Type B pancreatic cell (in vitro differentiated cells): ENCODE data around the gene CCNJL. TPM values are rescaled to one million over a fixed set of nuclear protein-coding genes. Genes with fewer than 3 reads are reported as not detected.
A peak's percentile ranks its signal among the peaks of the same experiment; 100 is the strongest.

Experiments used
- DNase-seq: peaks from one replicate; pipeline ENCODE4 v3.0.0; 2021; ENCODE audit warnings: mixed read lengths; ENCODE audit not compliant: unreplicated experiment; ENCODE audit errors: extremely low spot score
- H3K27ac Mint-ChIP-seq: 2 replicates; pipeline ENCODE4 v1.8.0; 2021; ENCODE audit warnings: mild to moderate bottlenecking, mixed read lengths
- H3K27me3 Mint-ChIP-seq: 2 replicates; pipeline ENCODE4 v1.8.0; 2021; ENCODE audit warnings: mixed read lengths
- H3K36me3 Mint-ChIP-seq: 2 replicates; pipeline ENCODE4 v1.8.0; 2021; ENCODE audit warnings: mixed read lengths
- H3K4me1 Mint-ChIP-seq: one replicate; pipeline ENCODE4 v1.8.0; 2021; ENCODE audit warnings: mixed read lengths; ENCODE audit not compliant: unreplicated experiment
- H3K4me3 Mint-ChIP-seq: 2 replicates; pipeline ENCODE4 v1.8.0; 2021; ENCODE audit warnings: mild to moderate bottlenecking, mixed read lengths
- H3K9me3 Mint-ChIP-seq: 2 replicates; pipeline ENCODE4 v1.8.0; 2021; ENCODE audit warnings: mixed read lengths
- total RNA-seq: library from RNA; stranded (reverse); gene quantifications from 2 replicates; pipeline ENCODE4 v1.2.1, GENCODE V29; 2021; ENCODE audit warnings: low replicate concordance
- TF ChIP-seq, protein P1 (sequence below): fragments of 200-600 bp; sonication (generic); conservative IDR thresholded peaks from 2 replicates; pipeline ENCODE4 v1.5.0; 2021; ENCODE audit warnings: antibody characterized with exemption, mild to moderate bottlenecking

CCNJL gene
- total RNA-seq, 1 donor from 2014 or later: 16.6 TPM

DNA sequence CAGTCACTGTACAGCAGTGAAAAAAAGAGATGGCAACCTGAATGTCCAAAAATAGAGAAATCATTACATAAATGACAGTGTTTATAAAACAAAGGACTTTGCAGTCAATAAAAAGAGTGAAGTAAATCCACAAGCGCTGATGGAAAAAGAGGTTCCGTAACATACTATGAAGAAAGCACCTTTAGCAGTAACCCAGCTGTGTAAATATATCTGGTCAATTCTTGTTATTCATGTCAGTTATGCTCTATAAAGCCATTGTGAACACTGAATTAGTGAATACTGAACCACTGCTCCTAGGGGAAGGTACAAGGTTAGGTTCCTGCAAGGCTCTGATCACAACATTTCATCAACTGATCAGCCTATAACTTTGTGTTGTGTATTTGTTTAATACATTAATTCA, 39.5 kb downstream of the CCNJL start:
- Mint-ChIP-seq H3K4me1 (peaks cover 38% of the 10 kb centered on the region), H3K4me3 (no peak overlapping the region), H3K9me3 (no peaks in the 10 kb centered on the region), H3K36me3 (peaks cover 11% of the 10 kb centered on the region), H3K27ac (peak overlapping the region; percentile 29), H3K27me3 (no peaks in the 10 kb centered on the region)
- TF ChIP-seq, protein P1, sequence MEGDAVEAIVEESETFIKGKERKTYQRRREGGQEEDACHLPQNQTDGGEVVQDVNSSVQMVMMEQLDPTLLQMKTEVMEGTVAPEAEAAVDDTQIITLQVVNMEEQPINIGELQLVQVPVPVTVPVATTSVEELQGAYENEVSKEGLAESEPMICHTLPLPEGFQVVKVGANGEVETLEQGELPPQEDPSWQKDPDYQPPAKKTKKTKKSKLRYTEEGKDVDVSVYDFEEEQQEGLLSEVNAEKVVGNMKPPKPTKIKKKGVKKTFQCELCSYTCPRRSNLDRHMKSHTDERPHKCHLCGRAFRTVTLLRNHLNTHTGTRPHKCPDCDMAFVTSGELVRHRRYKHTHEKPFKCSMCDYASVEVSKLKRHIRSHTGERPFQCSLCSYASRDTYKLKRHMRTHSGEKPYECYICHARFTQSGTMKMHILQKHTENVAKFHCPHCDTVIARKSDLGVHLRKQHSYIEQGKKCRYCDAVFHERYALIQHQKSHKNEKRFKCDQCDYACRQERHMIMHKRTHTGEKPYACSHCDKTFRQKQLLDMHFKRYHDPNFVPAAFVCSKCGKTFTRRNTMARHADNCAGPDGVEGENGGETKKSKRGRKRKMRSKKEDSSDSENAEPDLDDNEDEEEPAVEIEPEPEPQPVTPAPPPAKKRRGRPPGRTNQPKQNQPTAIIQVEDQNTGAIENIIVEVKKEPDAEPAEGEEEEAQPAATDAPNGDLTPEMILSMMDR: no peak
- DNase-seq: no peak

DNA sequence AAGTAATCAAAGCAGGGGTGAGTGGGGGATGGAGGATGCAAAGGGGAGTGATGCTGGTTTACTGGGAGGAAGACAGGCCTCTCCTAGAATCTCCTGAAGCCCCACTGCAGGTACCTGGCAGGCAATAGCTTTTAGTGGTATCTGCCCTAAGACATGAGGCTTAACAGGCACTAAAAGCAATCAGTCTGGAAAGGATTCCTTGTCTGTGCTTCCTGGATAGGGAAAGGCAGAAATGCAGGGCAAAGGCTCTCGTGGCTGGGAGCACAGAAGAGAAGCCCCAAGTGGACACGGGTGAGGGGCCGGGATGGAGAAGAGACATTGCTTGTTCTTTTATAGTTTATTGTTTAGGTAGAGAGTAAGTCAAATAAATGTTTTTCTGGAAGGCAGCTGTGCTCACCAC, 40.1 kb downstream of the CCNJL start:
- Mint-ChIP-seq H3K9me3 (no peaks in the 10 kb centered on the region), H3K4me1 (peaks cover 40% of the 10 kb centered on the region), H3K27me3 (no peaks in the 10 kb centered on the region), H3K4me3 (no peak overlapping the region), H3K27ac (peak overlapping the region; percentile 29), H3K36me3 (peaks cover 10% of the 10 kb centered on the region)
- TF ChIP-seq, protein P1: no peak
- no peak for DNase-seq

DNA sequence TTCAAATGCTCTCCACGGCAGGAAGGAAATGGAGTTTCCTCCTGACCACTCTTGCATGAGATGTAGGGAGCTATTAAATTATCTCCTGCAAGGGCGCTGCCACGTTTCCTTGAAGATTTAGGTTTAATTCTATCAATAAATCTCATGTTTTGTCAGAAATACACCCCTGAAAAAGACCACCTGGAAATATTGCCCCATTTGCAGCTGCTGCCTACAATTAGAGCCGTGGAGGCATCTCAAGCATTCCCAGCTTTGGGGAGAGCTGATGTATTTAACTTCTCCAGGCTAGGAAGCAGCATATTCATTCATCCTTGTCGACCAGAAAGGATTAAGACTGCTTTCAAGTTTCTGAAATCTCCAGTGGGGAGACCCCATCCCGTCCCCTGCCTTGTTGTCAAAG, 40.5 kb downstream of the CCNJL start:
- no peak for DNase-seq
- Mint-ChIP-seq H3K27me3 (no peaks in the 10 kb centered on the region), H3K27ac (peak overlapping the region; percentile 75), H3K36me3 (peaks cover 7% of the 10 kb centered on the region), H3K4me1 (peaks cover 41% of the 10 kb centered on the region), H3K4me3 (peak overlapping the region; percentile 71), H3K9me3 (no peaks in the 10 kb centered on the region)
- TF ChIP-seq, protein P1: no peak

DNA sequence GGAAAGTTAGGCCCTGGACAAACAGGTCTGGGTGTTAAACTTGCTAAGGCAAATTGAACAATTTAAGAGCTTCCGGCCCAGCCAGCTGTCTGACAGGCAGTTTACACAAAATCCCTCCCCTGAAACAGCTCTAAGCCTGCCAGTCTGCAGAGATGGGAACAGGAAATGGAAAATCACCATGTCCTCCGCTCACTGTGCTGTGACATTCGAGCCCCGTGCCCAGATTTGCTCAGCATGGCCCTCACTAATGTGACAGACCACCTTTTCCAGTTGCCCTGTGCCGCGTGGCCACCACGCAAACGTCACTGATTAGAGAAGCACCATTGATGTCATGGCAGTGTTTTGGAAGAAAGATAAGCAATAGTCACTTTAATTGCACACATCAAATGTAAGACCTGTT, 41.0 kb downstream of the CCNJL start:
- Mint-ChIP-seq H3K4me1 (peaks cover 45% of the 10 kb centered on the region), H3K4me3 (peak overlapping the region; percentile 71), H3K36me3 (peaks cover 7% of the 10 kb centered on the region), H3K9me3 (no peaks in the 10 kb centered on the region), H3K27ac (peak overlapping the region; percentile 75), H3K27me3 (no peaks in the 10 kb centered on the region)
- no peak for DNase-seq
- TF ChIP-seq, protein P1: no peak

DNA sequence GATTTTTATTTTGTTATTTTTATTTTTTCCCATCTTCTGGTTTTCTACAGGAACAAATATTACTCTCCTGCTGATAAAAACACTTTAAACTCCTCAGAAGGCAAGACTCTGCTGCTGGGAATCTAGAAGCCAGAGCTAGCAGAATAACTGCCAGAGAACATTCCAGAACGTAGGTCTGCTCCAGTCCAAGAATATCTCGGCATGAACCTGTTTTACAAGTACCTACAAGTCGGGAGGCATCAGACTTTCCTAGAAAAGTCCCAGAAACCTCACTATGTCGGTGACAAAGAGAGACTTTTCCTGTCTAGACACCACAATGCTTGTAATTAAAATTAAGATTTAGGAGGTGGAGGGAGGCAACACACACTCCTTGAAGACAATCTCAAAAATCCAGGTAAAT, 41.7 kb downstream of the CCNJL start:
- Mint-ChIP-seq H3K9me3 (no peaks in the 10 kb centered on the region), H3K36me3 (peaks cover 7% of the 10 kb centered on the region), H3K4me3 (peak overlapping the region; percentile 49), H3K27ac (peak overlapping the region; percentile 75), H3K27me3 (no peaks in the 10 kb centered on the region), H3K4me1 (peaks cover 52% of the 10 kb centered on the region)
- no peak for DNase-seq
- TF ChIP-seq, protein P1: no peak

DNA sequence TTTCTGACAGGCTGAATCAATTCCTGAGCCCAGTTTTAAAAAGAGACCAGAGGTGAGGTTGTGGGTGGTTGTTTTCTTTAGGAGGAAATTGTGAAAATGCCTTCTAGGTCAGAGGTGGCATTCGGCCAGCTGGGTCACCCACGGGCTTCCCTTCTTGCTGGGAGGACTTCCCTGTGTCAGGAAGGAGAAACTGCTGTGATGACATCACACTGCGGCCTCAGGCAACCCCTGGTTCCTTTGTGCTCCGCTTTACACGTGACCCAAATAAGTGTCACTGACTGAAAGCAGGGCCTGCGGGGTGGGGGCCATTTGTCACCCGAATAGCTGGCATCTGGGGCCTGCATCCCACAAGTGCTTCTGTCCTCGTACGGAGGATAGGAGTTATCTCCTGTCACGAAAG, 43.3 kb downstream of the CCNJL start:
- peaks cover 3% of the 10 kb centered on the region for H3K36me3 Mint-ChIP-seq
- H3K27me3 Mint-ChIP-seq: no peaks in the 10 kb centered on the region
- H3K27ac Mint-ChIP-seq: peak overlapping the region; percentile 65
- no peak for DNase-seq
- TF ChIP-seq, protein P1: no peak
- peak overlapping the region; percentile 28 for H3K4me3 Mint-ChIP-seq
- no peaks in the 10 kb centered on the region for H3K9me3 Mint-ChIP-seq
- peaks cover 52% of the 10 kb centered on the region for H3K4me1 Mint-ChIP-seq
